GM13977 (cell line): ENCODE results near the gene FDXR.
A peak's percentile ranks its signal among the peaks of the same experiment; 100 is the strongest.

Experiments used
- DNase-seq: peaks from one replicate; pipeline ENCODE4 v3.0.0; 2012; ENCODE audit warnings: low spot score
- CTCF ChIP-seq: IDR thresholded peaks from 2 replicates; pipeline ENCODE4 v1.5.1; 2012; ENCODE audit warnings: mild to moderate bottlenecking, control low read depth; ENCODE audit not compliant: insufficient read depth; ENCODE audit errors: extremely low read depth, missing control alignments
- in situ Hi-C: fragments of 300-500 bp; cut with MboI; formaldehyde crosslinking; loops from one replicate; pipeline ENCODE4 v1.12.0; 2022; ENCODE audit warnings: low sequenced_read_pairs, low pct_unique_long_range_greater_than_20kb, mixed read lengths, inconsistent platforms; ENCODE audit not compliant: unreplicated experiment

The FDXR gene

GRCh38 chr17:74875977-74876593, 3.3 kb upstream of the FDXR start:
- in situ Hi-C loops, result no loop called here
- no peak for TF ChIP-seq CTCF
- DNase-seq, result no peak

- in situ Hi-C loops, result no loop called here
- TF ChIP-seq CTCF, result no peak
- no peak for DNase-seq
Measured at GRCh38 chr17:74875155-74875976, 2.6 kb upstream of the FDXR start.

GRCh38 chr17:74874615-74875037, 1.8 kb upstream of the FDXR start:
- no peak for DNase-seq
- TF ChIP-seq CTCF, result no peak
- in situ Hi-C loops, result no loop called here

GRCh38 chr17:74873874-74874614, 1.2 kb upstream of the FDXR start:
- in situ Hi-C loops, result no loop called here
- no peak for TF ChIP-seq CTCF
- no peak for DNase-seq

- TF ChIP-seq CTCF, result no peak
- peak; percentile 100 for DNase-seq
- in situ Hi-C loops, result no loop called here
Measured at GRCh38 chr17:74873037-74873873, 461 bp upstream of the FDXR start.
